Measurements from ENCODE around the gene TMEM147. TPM values are rescaled to one million over a fixed set of nuclear protein-coding genes. Genes with fewer than 3 reads are reported as not detected.

Gene TMEM147
- total RNA-seq, 2 donors from 2014 or later, result 59.4 to 67.9 TPM

DNA sequence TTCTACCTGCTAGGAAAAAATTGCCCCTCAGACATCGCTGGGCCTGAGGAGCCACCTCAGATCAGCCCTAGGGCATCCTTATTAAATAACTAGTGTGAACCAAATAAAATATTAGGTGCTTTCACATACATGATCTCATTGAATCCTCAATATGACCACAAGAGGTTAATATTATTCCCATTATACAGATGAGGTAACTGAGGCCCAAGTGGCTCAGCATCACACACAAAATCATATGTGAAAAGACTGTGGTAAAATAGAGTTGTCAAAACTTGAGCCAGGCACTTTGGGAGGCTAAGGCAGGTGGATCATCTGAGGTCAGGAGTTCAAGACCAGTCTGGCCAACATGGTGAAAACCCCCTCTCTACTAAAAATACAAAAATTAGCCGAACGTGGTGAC lies 29.1 kb upstream of the TMEM147 start:
- no peak for DNase-seq
- intact Hi-C loops (cut with DNase I), result no loop called here
- TF ChIP-seq POLR2A (IDR thresholded peaks at IDR 0.05), result no peak
- no peak for TF ChIP-seq CTCF (IDR thresholded peaks at IDR 0.05)
- Histone ChIP-seq H3K27ac (no peak overlapping the region), H3K4me3 (no peak overlapping the region), H3K4me1 (no peaks in the 10 kb centered on the region), H3K9me3 (no peaks in the 10 kb centered on the region), H3K36me3 (replicated peaks in 1 of 2; ENCODE audit: insufficient read depth in 1 of 2, low read depth in 2 of 2) (no peaks in the 10 kb centered on the region), H3K27me3 (no peaks in the 10 kb centered on the region)
- no peak for ATAC-seq
- 76 to 89% methylated on average over 3 of the region's 3 CpGs for WGBS, 2 donors

DNA sequence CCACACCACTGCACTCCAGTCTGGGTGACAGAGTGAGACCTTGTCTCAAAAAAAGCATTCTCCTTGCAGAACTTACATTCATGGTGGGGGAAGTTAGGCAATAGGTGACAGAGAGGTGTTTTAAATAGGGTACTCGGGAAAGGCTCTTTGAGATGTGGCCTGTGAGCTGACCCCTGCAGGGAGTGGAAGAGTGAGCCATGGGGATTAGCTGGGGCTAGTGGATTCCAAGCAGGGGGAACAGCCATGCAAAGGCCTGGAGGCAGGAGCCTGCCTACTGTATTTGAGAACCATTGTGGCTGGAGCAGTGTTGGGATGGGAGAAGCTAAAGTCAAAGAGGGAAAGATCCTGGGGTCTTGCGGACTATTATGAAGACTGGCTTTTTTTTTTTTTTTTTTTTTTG lies 28.1 kb upstream of the TMEM147 start:
- H3K27ac ChIP-seq, result no peak overlapping the region
- H3K36me3 ChIP-seq (replicated peaks in 1 of 2; ENCODE audit: insufficient read depth in 1 of 2, low read depth in 2 of 2), result no peaks in the 10 kb centered on the region
- no peaks in the 10 kb centered on the region for H3K4me1 ChIP-seq
- WGBS, 2 donors, result 81 to 88% methylated on average over 2 of the region's 2 CpGs
- TF ChIP-seq CTCF (IDR thresholded peaks at IDR 0.05) (no peak), POLR2A (IDR thresholded peaks at IDR 0.05) (no peak)
- no peak for DNase-seq
- no peak for ATAC-seq
- no peaks in the 10 kb centered on the region for H3K9me3 ChIP-seq
- intact Hi-C loops (cut with DNase I), result no loop called here
- H3K27me3 ChIP-seq, result no peaks in the 10 kb centered on the region
- H3K4me3 ChIP-seq, result no peak overlapping the region

DNA sequence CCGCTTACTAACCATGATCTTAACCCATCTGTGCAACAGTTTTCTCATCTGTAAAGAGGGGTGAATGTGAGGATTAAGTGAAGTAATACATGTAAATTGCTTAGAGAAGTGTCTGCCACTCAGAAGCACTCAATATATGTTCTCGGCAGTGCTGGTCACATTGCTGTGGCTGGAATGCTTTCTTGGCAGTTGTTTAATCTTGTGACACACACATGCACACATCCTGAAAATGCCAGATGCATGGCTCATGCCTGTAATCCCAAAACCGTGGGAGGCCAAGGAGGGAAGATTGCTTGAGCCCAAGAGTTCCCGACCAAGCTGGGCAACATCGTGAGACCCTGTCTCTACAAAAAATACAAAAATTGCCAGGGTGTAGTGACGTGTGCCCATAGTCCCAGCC lies 27.1 kb upstream of the TMEM147 start:
- Histone ChIP-seq H3K4me3 (no peak overlapping the region), H3K9me3 (no peaks in the 10 kb centered on the region), H3K27ac (no peak overlapping the region), H3K36me3 (replicated peaks in 1 of 2; ENCODE audit: insufficient read depth in 1 of 2, low read depth in 2 of 2) (no peaks in the 10 kb centered on the region), H3K4me1 (no peaks in the 10 kb centered on the region), H3K27me3 (no peaks in the 10 kb centered on the region)
- 66 to 70% methylated on average over 5 to 6 of the region's 6 CpGs for WGBS, 2 donors
- no peak for ATAC-seq
- intact Hi-C loops (cut with DNase I), result no loop called here
- TF ChIP-seq POLR2A (IDR thresholded peaks at IDR 0.05) (no peak), CTCF (IDR thresholded peaks at IDR 0.05) (no peak)
- no peak for DNase-seq

GRCh38 chr19:35519291-35519690 lies 26.1 kb upstream of the TMEM147 start:
- Histone ChIP-seq H3K9me3 (no peaks in the 10 kb centered on the region), H3K4me1 (no peaks in the 10 kb centered on the region), H3K4me3 (no peak overlapping the region), H3K27ac (no peak overlapping the region), H3K36me3 (replicated peaks in 1 of 2; ENCODE audit: insufficient read depth in 1 of 2, low read depth in 2 of 2) (no peaks in the 10 kb centered on the region), H3K27me3 (no peaks in the 10 kb centered on the region)
- intact Hi-C loops (cut with DNase I), result no loop called here
- no peak for TF ChIP-seq CTCF (IDR thresholded peaks at IDR 0.05)
- no peak for TF ChIP-seq POLR2A (IDR thresholded peaks at IDR 0.05)
- ATAC-seq, result no peak
- 61 to 70% methylated on average over 6 to 7 of the region's 7 CpGs for WGBS, 2 donors
- no peak for DNase-seq

DNA sequence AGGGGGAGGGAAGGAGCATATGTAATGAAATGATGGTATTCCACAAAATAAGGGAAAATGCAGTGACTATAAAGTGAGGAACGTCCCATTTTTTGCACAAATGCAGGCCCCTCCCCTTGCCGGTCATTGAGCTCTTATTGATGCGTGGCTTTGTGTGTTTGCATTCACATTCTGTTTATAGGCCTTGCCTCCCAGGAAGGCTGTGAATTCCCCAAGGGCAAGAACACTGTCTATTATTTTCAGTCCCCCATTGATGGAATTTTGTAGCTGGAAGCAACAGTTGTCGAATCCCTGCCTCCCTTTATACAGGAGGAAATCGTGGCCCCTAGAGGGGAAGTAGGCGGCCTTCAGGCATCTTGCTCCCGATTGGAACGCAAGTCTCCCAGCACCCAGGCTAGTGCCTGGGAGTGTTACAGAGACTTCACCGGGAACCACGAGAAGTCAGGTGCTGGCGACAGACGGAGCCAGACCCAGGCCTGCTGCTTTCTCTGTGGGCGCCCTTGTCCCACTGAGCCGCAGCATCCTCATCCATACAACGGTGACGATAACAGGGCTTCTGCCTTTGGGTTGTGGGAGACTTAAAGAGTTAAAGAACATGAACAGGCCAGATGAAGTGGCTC lies 24.2 kb upstream of the TMEM147 start:
- H3K4me1 ChIP-seq, result no peaks in the 10 kb centered on the region
- DNase-seq (no peak), ATAC-seq (no peak)
- H3K36me3 ChIP-seq (replicated peaks in 1 of 2; ENCODE audit: insufficient read depth in 1 of 2, low read depth in 2 of 2), result no peaks in the 10 kb centered on the region
- 67 to 69% methylated on average over 7 to 16 of the region's 16 CpGs for WGBS, 2 donors
- H3K27ac ChIP-seq, result no peak overlapping the region
- no peak overlapping the region for H3K4me3 ChIP-seq
- H3K9me3 ChIP-seq, result no peaks in the 10 kb centered on the region
- TF ChIP-seq CTCF (IDR thresholded peaks at IDR 0.05) (no peak), POLR2A (IDR thresholded peaks at IDR 0.05) (no peak)
- no peaks in the 10 kb centered on the region for H3K27me3 ChIP-seq
- intact Hi-C loops (cut with DNase I), result no loop called here
